ENCODE results near the gene SUMF2. TPM values are rescaled to one million over a fixed set of nuclear protein-coding genes. Genes with fewer than 3 reads are reported as not detected.
"Not testable (repeated sequence)": the region's sequence is repeated elsewhere in the genome, so short reads cannot be mapped to it uniquely, and the experiment has no call there.

SUMF2 gene
- total RNA-seq, 1 experiment from 2014 or later, result 89.2 TPM

DNA sequence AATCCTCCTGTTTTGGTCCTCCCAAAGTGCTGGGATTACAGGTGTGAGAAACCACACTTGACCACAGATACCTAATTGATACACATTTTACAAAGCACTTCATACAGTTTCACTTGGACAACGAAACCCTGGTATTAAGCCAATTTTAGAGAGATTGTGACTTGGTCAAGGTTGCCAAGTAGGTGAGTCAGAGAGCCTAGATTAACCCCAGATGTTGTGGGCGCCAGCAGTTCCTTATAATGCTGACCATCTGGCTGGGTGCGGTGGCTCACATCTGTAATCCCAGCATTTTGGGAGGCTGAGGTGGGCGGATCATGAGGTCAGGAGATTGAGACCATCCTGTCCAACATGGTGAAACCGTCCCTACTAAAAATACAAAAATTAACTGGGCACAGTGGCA, 33.6 kb downstream of the SUMF2 start:
- no peak overlapping the region for H3K4me2 ChIP-seq (ENCODE audit: insufficient read depth, insufficient read length, low read length)

DNA sequence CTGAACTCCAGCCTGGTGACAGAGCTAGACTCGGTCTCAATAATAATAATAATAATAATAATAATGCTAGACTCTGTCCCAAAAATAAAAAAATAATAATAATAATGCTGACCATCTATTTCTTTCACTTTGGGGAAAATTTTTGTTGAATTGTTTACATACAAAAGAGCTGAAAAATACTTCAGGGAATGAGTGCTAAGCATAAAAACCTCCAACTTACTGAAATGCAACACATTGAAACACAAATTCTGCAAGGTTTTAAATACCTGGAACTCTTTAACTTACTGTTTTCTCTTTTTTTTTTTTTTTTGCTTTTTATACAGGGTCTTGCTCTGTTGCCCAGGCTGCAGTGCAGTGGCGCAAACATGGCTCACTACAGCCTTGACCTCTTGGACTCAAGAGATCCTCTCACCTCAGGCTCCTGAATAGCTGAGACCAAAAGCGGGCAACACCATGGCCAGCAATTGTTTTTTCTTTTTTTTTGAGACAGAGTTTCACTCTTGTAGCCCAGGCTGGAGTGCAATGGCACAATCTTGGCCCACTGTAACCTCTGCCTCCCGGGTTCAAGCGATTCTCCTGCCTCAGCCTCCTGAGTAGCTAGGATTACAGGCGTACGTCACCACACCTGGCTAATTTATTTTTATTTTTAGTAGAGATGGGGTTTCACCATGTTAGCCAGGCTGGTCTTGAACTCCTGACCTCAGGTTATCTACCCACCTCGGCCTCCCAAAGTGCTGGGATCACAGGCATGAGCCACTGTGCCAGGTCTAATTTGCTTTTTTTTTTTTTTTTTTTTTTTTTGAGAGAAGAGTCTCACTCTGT, 34.3 kb downstream of the SUMF2 start:
- not testable (repeated sequence) for H3K27me3 Mint-ChIP-seq (ENCODE audit: low read depth); H3K27me3 ChIP-seq (ENCODE audit: insufficient read depth, low read length); H3K79me1 ChIP-seq (ENCODE audit: insufficient read depth, low read depth, low read length, poor library complexity, severe bottlenecking); H3K79me2 ChIP-seq (ENCODE audit: insufficient read depth, low read length); H2AK5ac ChIP-seq (ENCODE audit: insufficient read length, low read length); H3K23me2 ChIP-seq (ENCODE audit: insufficient read length, low read depth, low read length, poor library complexity, severe bottlenecking); H3K56ac ChIP-seq (ENCODE audit: insufficient read length, low read depth, low read length); H3T11ph ChIP-seq (ENCODE audit: low read length); H2BK12ac ChIP-seq (ENCODE audit: insufficient read length, low read depth, low read length); H3K4me2 ChIP-seq (ENCODE audit: insufficient read depth, insufficient read length, low read length); DNase-seq; H4K20me1 ChIP-seq (ENCODE audit: control insufficient read depth, insufficient read depth, insufficient read length); H2BK5ac ChIP-seq (ENCODE audit: insufficient read length, low read length); H2BK20ac ChIP-seq (ENCODE audit: low read depth, low read length, poor library complexity, severe bottlenecking); H4K5ac ChIP-seq (ENCODE audit: insufficient read length, low read depth, low read length); H3K9ac ChIP-seq (ENCODE audit: extremely low read depth, insufficient read length, low read length); H3K18ac ChIP-seq (ENCODE audit: insufficient read length, low read depth, low read length); H3K4ac ChIP-seq (ENCODE audit: low read depth, low read length); H3K4me1 ChIP-seq (ENCODE audit: insufficient read depth, low read length); H3K9me3 ChIP-seq (ENCODE audit: control insufficient read depth, low read depth, low read length); H3K14ac ChIP-seq (ENCODE audit: insufficient read depth, low read length); H2BK120ac ChIP-seq (ENCODE audit: low read depth, low read length, poor library complexity, severe bottlenecking); H3K27ac ChIP-seq (ENCODE audit: insufficient read length, low read depth, low read length); H3K9me3 Mint-ChIP-seq; H2AFZ ChIP-seq (ENCODE audit: low read length); H2BK15ac ChIP-seq (ENCODE audit: low read depth, low read length); H3K27ac Mint-ChIP-seq; H3K4me1 Mint-ChIP-seq; H3K23ac ChIP-seq (ENCODE audit: insufficient read length, low read depth, low read length); H3K4me3 Mint-ChIP-seq; H4K8ac ChIP-seq (replicated peaks; ENCODE audit: insufficient read length, low read depth, low read length); H4K91ac ChIP-seq (ENCODE audit: insufficient read length, low read depth, low read length)
- H3K36me3 Mint-ChIP-seq (ENCODE audit: insufficient read depth in 1 of 3, low read depth in 3 of 3), result peaks cover 18 to 36% (median 25%) of the 10 kb centered on the region in 3 experiments
- WGBS (ENCODE audit: extremely low coverage, insufficient read length, low lambda C conversion rate), result no CpG with 5 or more reads among the region's 8 CpGs

More for the DNA sequence above, 33.6 kb downstream of the SUMF2 start:
- Histone ChIP-seq H4K8ac (replicated peaks; ENCODE audit: insufficient read length, low read depth, low read length) (no peak overlapping the region), H3K27me3 (ENCODE audit: insufficient read depth, low read length) (no peaks in the 10 kb centered on the region), H3K27ac (ENCODE audit: insufficient read length, low read depth, low read length) (no peak overlapping the region), H3K79me1 (ENCODE audit: insufficient read depth, low read depth, low read length, poor library complexity, severe bottlenecking) (no peaks in the 10 kb centered on the region), H3K79me2 (ENCODE audit: insufficient read depth, low read length) (no peaks in the 10 kb centered on the region), H3K9me3 (ENCODE audit: control insufficient read depth, low read depth, low read length) (no peaks in the 10 kb centered on the region), H3K18ac (ENCODE audit: insufficient read length, low read depth, low read length) (no peak overlapping the region), H3K23me2 (ENCODE audit: insufficient read length, low read depth, low read length, poor library complexity, severe bottlenecking) (no peaks in the 10 kb centered on the region), H4K91ac (ENCODE audit: insufficient read length, low read depth, low read length) (no peak overlapping the region), H3T11ph (ENCODE audit: low read length) (no peak overlapping the region), H3K14ac (ENCODE audit: insufficient read depth, low read length) (no peak overlapping the region), H3K23ac (ENCODE audit: insufficient read length, low read depth, low read length) (no peak overlapping the region), H2BK15ac (ENCODE audit: low read depth, low read length) (no peak overlapping the region), H3K4ac (ENCODE audit: low read depth, low read length) (no peak overlapping the region), H4K20me1 (ENCODE audit: control insufficient read depth, insufficient read depth, insufficient read length) (no peaks in the 10 kb centered on the region), H3K56ac (ENCODE audit: insufficient read length, low read depth, low read length) (no peak overlapping the region), H4K5ac (ENCODE audit: insufficient read length, low read depth, low read length) (no peak overlapping the region), H3K4me1 (ENCODE audit: insufficient read depth, low read length) (no peaks in the 10 kb centered on the region), H3K9ac (ENCODE audit: extremely low read depth, insufficient read length, low read length) (no peak overlapping the region), H2BK120ac (ENCODE audit: low read depth, low read length, poor library complexity, severe bottlenecking) (no peak overlapping the region), H2BK5ac (ENCODE audit: insufficient read length, low read length) (no peak overlapping the region), H2AFZ (ENCODE audit: low read length) (no peak overlapping the region), H2BK12ac (ENCODE audit: insufficient read length, low read depth, low read length) (no peak overlapping the region), H2AK5ac (ENCODE audit: insufficient read length, low read length) (no peak overlapping the region), H2BK20ac (ENCODE audit: low read depth, low read length, poor library complexity, severe bottlenecking) (no peak overlapping the region)
- H3K4me3 Mint-ChIP-seq, result no peak overlapping the region
- H3K4me1 Mint-ChIP-seq, result no peaks in the 10 kb centered on the region
- no peak for DNase-seq
- no peaks in the 10 kb centered on the region for H3K27me3 Mint-ChIP-seq (ENCODE audit: low read depth)
- peaks cover 16 to 32% (median 21%) of the 10 kb centered on the region in 3 experiments for H3K36me3 Mint-ChIP-seq (ENCODE audit: insufficient read depth in 1 of 3, low read depth in 3 of 3)
- peaks cover 0 to 7% of the 10 kb centered on the region in 2 experiments; a peak in 2 of 5 replicates for H3K9me3 Mint-ChIP-seq
- WGBS (ENCODE audit: extremely low coverage, insufficient read length, low lambda C conversion rate), result no CpG with 5 or more reads among the region's 5 CpGs
- no peak overlapping the region for H3K27ac Mint-ChIP-seq
- no peak for TF ChIP-seq CTCF (conservative IDR thresholded peaks at IDR 0.05)

Data from H9 (cell line).